ENCODE measurements around the gene PPP1R1A.

DNA sequence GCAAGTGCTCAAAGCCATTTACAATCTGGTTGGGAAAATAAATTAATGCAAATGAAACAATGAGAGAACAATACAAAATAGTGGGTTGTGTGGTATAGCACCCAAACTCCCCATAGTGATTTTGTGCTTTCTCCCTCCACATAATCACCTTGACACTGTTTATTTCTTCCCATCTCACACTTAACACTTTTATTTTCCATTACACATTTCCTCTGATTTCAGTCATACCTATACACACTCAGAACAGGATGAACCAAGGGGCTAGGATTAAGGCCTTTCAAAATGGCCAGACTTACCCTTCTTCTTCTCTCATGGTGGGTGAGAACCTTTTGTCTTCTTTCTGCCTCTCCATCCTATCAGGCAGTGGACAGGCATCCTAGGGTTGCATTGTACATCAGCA, 53.0 kb downstream of the PPP1R1A start:
- TF ChIP-seq, protein P1, sequence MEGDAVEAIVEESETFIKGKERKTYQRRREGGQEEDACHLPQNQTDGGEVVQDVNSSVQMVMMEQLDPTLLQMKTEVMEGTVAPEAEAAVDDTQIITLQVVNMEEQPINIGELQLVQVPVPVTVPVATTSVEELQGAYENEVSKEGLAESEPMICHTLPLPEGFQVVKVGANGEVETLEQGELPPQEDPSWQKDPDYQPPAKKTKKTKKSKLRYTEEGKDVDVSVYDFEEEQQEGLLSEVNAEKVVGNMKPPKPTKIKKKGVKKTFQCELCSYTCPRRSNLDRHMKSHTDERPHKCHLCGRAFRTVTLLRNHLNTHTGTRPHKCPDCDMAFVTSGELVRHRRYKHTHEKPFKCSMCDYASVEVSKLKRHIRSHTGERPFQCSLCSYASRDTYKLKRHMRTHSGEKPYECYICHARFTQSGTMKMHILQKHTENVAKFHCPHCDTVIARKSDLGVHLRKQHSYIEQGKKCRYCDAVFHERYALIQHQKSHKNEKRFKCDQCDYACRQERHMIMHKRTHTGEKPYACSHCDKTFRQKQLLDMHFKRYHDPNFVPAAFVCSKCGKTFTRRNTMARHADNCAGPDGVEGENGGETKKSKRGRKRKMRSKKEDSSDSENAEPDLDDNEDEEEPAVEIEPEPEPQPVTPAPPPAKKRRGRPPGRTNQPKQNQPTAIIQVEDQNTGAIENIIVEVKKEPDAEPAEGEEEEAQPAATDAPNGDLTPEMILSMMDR (IDR thresholded peaks at IDR 0.05; ENCODE audit: low read depth, low read length, poor library complexity, severe bottlenecking), result no peak
- TF ChIP-seq EZH2phosphoT487 (IDR thresholded peaks at IDR 0.05; ENCODE audit: borderline replicate concordance, low read length), result no peak
